Muscle of arm (tissue), 12 donors: ENCODE results near the gene ENKUR. TPM values are rescaled to one million over a fixed set of nuclear protein-coding genes. Genes with fewer than 3 reads are reported as not detected.
"Not testable (repeated sequence)": the region's sequence is repeated elsewhere in the genome, so short reads cannot be mapped to it uniquely, and the experiment has no call there.

Experiments
- DNase-seq: peaks from one replicate; pipeline ENCODE4 v3.0.0-alpha.2; 2013
- polyA plus RNA-seq, 12 donors: library from polyadenylated mRNA; unstranded; fragments of 120-200 nt; gene quantifications; one replicate each; pipeline ENCODE4 v1.2.1, GENCODE V29; 2013; ENCODE audit not compliant: insufficient read length in 12 of 12

The ENKUR gene
- polyA plus RNA-seq, 12 donors, result 0.15 to 0.51 (median 0.39) TPM; not detected in 2

- no peak for DNase-seq
Observed at GRCh38 chr10:25024528-25024927, 8.6 kb upstream of the ENKUR start.

GRCh38 chr10:25023278-25023677 is 7.3 kb upstream of the ENKUR start:
- no peak for DNase-seq

- no peak for DNase-seq
Observed at GRCh38 chr10:25018703-25019102, 2.7 kb upstream of the ENKUR start.

GRCh38 chr10:25017661-25018060 is 1.7 kb upstream of the ENKUR start:
- DNase-seq, result no peak

- no peak for DNase-seq
Observed at GRCh38 chr10:25017154-25017590, 1.2 kb upstream of the ENKUR start.

GRCh38 chr10:25016376-25017153 is 607 bp upstream of the ENKUR start, which contains the start of gene THNSL1:
Gene THNSL1 (plus strand): TSS chr10:25016612. CDS start chr10:25023224, 6,612 bp downstream.
- peak; percentile 99 for DNase-seq

- DNase-seq, result no peak
Observed at GRCh38 chr10:25014579-25014978, 1.4 kb downstream of the ENKUR start.

GRCh38 chr10:25011591-25011990 is 4.4 kb downstream of the ENKUR start:
- DNase-seq, result not testable (repeated sequence)

GRCh38 chr10:24998044-24998443 is 17.9 kb downstream of the ENKUR start:
- DNase-seq, result no peak

GRCh38 chr10:24995072-24995471 is 20.9 kb downstream of the ENKUR start:
- DNase-seq, result no peak

GRCh38 chr10:24993237-24993958 is 22.6 kb downstream of the ENKUR start:
- DNase-seq, result no peak

- DNase-seq, result no peak
Observed at GRCh38 chr10:24992512-24993133, 23.3 kb downstream of the ENKUR start.

- DNase-seq, result no peak
Observed at GRCh38 chr10:24991298-24991697, 24.7 kb downstream of the ENKUR start.

GRCh38 chr10:24989867-24990266 is 26.1 kb downstream of the ENKUR start:
- DNase-seq, result no peak

GRCh38 chr10:24988831-24989640 is 26.9 kb downstream of the ENKUR start:
- no peak for DNase-seq

GRCh38 chr10:24984906-24985305 is 31.1 kb downstream of the ENKUR start:
- DNase-seq, result no peak

- no peak for DNase-seq
Observed at GRCh38 chr10:24983946-24984345, 32.0 kb downstream of the ENKUR start.

GRCh38 chr10:24983130-24983529 is 32.8 kb downstream of the ENKUR start:
- no peak for DNase-seq

GRCh38 chr10:24982319-24983112 is 33.4 kb downstream of the ENKUR start:
- DNase-seq, result no peak

- no peak for DNase-seq
Observed at GRCh38 chr10:24981161-24981710, 34.7 kb downstream of the ENKUR start.

- DNase-seq, result no peak
Observed at GRCh38 chr10:24979685-24980084, 36.3 kb downstream of the ENKUR start.
